CD4-positive, alpha-beta T cell (primary cell): ENCODE results near the gene MYL3. TPM values are rescaled to one million over a fixed set of nuclear protein-coding genes. Genes with fewer than 3 reads are reported as not detected.

ENCODE experiments used
- ATAC-seq: fragments of 200-7000 bp; cut with Tn5 transposase; one replicate; pipeline ENCODE4 v1.10.0; 2022; ENCODE audit warnings: mild to moderate bottlenecking; ENCODE audit not compliant: poor library complexity
- CTCF ChIA-PET: fragments of 350-600 bp; sonication (Branson Sonifier 250); formaldehyde crosslinking; loops from one replicate; lab custom pipeline; 2021; ENCODE audit warnings: antibody characterized with exemption, inconsistent platforms; lab: Charles Lee
- POLR2A ChIA-PET: fragments of 350-600 bp; sonication (Branson Sonifier 250); formaldehyde crosslinking; loops from one replicate; lab custom pipeline; 2021; ENCODE audit warnings: antibody characterized with exemption, inconsistent platforms; lab: Charles Lee
- DNase-seq, 14 experiments: peaks; one replicate each; pipeline ENCODE4 v3.0.0-alpha.2; 2013 to 2020; ENCODE audit warnings: mixed read lengths in 2 of 14
- H3K27ac ChIP-seq, 2 donors: one replicate each; pipeline versions ENCODE4 v1.5.1 to v1.7.0; 2013; ENCODE audit warnings: low read length in 2 of 2, low read depth in 1 of 2, mild to moderate bottlenecking in 1 of 2
- H3K27me3 ChIP-seq, 2 experiments: 1 replicate in 1 of 2; 2 replicates in 1 of 2; pipeline versions ENCODE4 v1.6.1 to v1.7.0; 2013; ENCODE audit warnings: low read length in 2 of 2, control low read depth in 1 of 2, mild to moderate bottlenecking in 1 of 2, moderate library complexity in 1 of 2; ENCODE audit not compliant: insufficient read depth in 2 of 2, control insufficient read depth in 1 of 2
- H3K36me3 ChIP-seq: one replicate; pipeline ENCODE4 v1.6.1; 2013; ENCODE audit warnings: low read length, control low read depth; ENCODE audit not compliant: insufficient read depth
- H3K4me1 ChIP-seq: one replicate; pipeline ENCODE4 v1.6.1; 2013; ENCODE audit warnings: low read length, control low read depth; ENCODE audit not compliant: insufficient read depth
- H3K4me3 ChIP-seq: one replicate; pipeline ENCODE4 v1.5.1; 2013; ENCODE audit warnings: mild to moderate bottlenecking, low read length, moderate library complexity
- H3K9me3 ChIP-seq, 2 experiments: 1 replicate in 1 of 2; 2 replicates in 1 of 2; pipeline versions ENCODE4 v1.6.1 to v1.7.0; 2013; ENCODE audit warnings: low read length in 2 of 2, mild to moderate bottlenecking in 2 of 2, control low read depth in 1 of 2, moderate library complexity in 1 of 2; ENCODE audit not compliant: control insufficient read depth in 1 of 2, insufficient read depth in 1 of 2
- H3K27ac Mint-ChIP-seq: one replicate; pipeline ENCODE4 v1.8.0; 2020; ENCODE audit warnings: mixed read lengths
- H3K27me3 Mint-ChIP-seq: one replicate; pipeline ENCODE4 v1.8.0; 2021; ENCODE audit warnings: mixed read lengths
- H3K36me3 Mint-ChIP-seq: one replicate; pipeline ENCODE4 v1.8.0; 2021; ENCODE audit warnings: low read depth, mixed read lengths
- H3K4me1 Mint-ChIP-seq: one replicate; pipeline ENCODE4 v1.8.0; 2021; ENCODE audit warnings: low read depth, mixed read lengths
- H3K4me3 Mint-ChIP-seq: one replicate; pipeline ENCODE4 v1.8.0; 2020; ENCODE audit warnings: mild to moderate bottlenecking, mixed read lengths
- H3K9me3 Mint-ChIP-seq: one replicate; pipeline ENCODE4 v1.8.0; 2020; ENCODE audit warnings: mixed read lengths
- intact Hi-C, 2 experiments: fragments of 100-400 bp; cut with DNase I in 1 of 2; cut with micrococcal nuclease in 1 of 2; formaldehyde crosslinking; loops; one replicate each; pipeline versions ENCODE4 v1.15.1 to v1.9.0; 2023 to 2025; cut with DNase I, micrococcal nuclease
- total RNA-seq, 174 experiments: library from RNA in 2 of 174; stranded (reverse) in 2 of 174; gene quantifications; one replicate each; pipeline ENCODE4 v1.2.3 and lab custom pipeline; 2021 to 2026
- TF ChIP-seq, protein P1 (sequence below): fragments of 200-600 bp; IDR thresholded peaks from one replicate; pipeline ENCODE4 v1.8.0; 2022; ENCODE audit warnings: antibody characterized with exemption, mild to moderate bottlenecking

MYL3 gene
- total RNA-seq, 2 experiments from 2014 or later, result not detected

DNA sequence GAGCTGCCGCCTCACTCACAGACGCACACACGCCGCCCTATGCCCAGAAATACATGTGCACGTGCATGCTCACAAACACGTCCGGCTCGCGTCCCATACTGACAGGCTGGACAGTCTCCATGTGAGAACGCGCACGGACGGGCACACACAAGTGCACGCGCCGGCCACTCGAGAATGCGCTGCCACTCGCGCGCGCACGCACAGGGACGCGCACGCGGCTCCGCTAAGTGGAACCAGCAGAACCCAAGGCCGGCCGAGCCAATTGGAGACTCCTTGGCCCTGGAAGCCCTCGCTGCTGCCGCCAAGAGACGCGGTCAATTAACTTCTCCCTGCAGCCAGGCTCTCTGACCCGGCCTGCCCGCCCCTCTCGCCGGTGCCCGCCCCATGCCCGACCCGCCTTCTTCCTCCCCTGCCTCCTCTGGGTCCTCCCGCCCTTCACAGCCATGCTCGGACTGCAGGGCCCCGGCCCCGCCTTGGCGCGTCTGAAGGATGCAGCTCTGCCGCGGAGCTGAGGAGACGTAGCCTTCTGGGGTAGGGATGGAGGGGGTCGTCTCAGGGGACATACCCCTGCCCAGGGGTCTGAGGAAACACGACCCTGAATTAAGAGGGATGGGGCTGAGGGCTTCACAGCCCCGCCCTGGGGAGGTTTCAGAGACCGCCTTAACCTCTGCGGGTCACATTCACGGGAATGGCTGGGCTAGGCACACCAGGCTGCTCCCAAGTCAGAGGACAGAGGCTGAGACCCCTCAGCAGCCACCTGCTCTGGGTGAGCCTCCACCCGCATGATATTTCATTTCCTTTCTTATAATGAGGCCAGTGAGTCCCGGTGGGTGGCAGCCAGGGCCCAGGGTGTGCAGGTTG is 29.3 kb upstream of the MYL3 start:
- Histone ChIP-seq H3K4me1 (peaks cover 12% of the 10 kb centered on the region), H3K4me3 (peak overlapping the region; percentile 35), H3K36me3 (no peaks in the 10 kb centered on the region), H3K27me3 (peaks cover 33 to 34% of the 10 kb centered on the region in 2 experiments), H3K27ac (no peak overlapping the region), H3K9me3 (no peaks in the 10 kb centered on the region)
- Mint-ChIP-seq H3K27ac (no peak overlapping the region), H3K9me3 (no peaks in the 10 kb centered on the region), H3K36me3 (no peaks in the 10 kb centered on the region), H3K27me3 (peaks cover 74% of the 10 kb centered on the region), H3K4me3 (peak overlapping the region; percentile 38), H3K4me1 (no peaks in the 10 kb centered on the region)
- ATAC-seq (no peak), DNase-seq (peak in 3 of 14 experiments; percentile 27 to 42 (median 39))
- ChIA-PET CTCF (interaction anchor here (0.5 kb wide), 1 partner anchor 341 kb away, joined by 3 read pairs; no protein-coding TSS in a partner anchor), POLR2A (no interaction called here)
- intact Hi-C loops, result no loop called here
- TF ChIP-seq, protein P1, sequence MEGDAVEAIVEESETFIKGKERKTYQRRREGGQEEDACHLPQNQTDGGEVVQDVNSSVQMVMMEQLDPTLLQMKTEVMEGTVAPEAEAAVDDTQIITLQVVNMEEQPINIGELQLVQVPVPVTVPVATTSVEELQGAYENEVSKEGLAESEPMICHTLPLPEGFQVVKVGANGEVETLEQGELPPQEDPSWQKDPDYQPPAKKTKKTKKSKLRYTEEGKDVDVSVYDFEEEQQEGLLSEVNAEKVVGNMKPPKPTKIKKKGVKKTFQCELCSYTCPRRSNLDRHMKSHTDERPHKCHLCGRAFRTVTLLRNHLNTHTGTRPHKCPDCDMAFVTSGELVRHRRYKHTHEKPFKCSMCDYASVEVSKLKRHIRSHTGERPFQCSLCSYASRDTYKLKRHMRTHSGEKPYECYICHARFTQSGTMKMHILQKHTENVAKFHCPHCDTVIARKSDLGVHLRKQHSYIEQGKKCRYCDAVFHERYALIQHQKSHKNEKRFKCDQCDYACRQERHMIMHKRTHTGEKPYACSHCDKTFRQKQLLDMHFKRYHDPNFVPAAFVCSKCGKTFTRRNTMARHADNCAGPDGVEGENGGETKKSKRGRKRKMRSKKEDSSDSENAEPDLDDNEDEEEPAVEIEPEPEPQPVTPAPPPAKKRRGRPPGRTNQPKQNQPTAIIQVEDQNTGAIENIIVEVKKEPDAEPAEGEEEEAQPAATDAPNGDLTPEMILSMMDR, result no peak

DNA sequence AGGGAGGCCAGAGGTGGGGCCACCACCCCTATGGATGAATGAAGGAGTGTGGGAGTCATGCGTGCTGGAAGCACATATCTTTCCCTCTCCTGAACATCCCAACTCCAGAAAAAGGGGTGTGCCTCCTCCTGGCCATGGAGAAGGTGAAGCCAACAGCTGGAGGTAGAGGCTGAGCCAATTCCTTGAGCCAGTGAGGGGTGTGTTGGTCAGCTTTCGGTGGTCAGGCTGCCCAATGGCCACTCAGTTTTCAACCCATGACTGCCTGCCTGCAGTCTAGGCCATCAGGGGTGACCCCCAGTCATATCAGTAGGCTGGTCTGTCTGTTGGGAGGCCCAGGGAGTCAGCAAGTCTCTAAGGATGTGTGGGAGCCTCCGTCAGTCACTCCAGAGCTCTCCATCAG is 27.9 kb upstream of the MYL3 start:
- CTCF ChIA-PET, result no interaction called here
- ATAC-seq, result no peak
- no peaks in the 10 kb centered on the region for H3K36me3 ChIP-seq
- H3K9me3 Mint-ChIP-seq, result no peaks in the 10 kb centered on the region
- H3K27ac Mint-ChIP-seq, result no peak overlapping the region
- DNase-seq, result no peak
- no peaks in the 10 kb centered on the region for H3K4me1 Mint-ChIP-seq
- peak overlapping the region; percentile 49 for H3K4me3 Mint-ChIP-seq
- H3K27me3 ChIP-seq, result peaks cover 33 to 34% of the 10 kb centered on the region in 2 experiments
- intact Hi-C loops, result no loop called here
- TF ChIP-seq, protein P1, result no peak
- no peak overlapping the region for H3K4me3 ChIP-seq
- H3K9me3 ChIP-seq, result no peaks in the 10 kb centered on the region
- H3K4me1 ChIP-seq, result peaks cover 12% of the 10 kb centered on the region
- no peaks in the 10 kb centered on the region for H3K36me3 Mint-ChIP-seq
- POLR2A ChIA-PET, result no interaction called here
- H3K27me3 Mint-ChIP-seq, result peaks cover 64% of the 10 kb centered on the region
- H3K27ac ChIP-seq, result no peak overlapping the region

DNA sequence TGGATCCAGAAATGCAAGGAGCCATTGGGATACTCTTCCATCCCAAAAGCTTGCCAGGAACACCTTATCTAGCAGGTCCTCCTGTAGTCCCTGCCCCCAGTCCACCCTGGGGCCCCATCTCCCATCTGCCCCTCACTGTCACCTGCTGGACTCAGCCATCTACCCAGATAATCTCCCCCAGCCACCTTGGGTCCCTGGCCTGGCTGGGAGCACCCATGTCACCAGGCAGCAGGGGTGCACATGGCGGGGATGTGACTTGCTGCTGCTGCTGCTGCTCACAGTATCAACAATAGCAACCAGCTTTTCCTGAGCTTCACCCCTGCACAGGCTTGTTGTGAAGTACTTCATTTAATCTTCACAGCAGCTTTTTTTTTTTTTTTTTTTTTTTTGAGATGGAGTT is 26.9 kb upstream of the MYL3 start:
- H3K9me3 ChIP-seq, result no peaks in the 10 kb centered on the region
- no peak overlapping the region for H3K27ac ChIP-seq
- H3K4me3 Mint-ChIP-seq, result no peak overlapping the region
- no peaks in the 10 kb centered on the region for H3K36me3 ChIP-seq
- ChIA-PET CTCF (no interaction called here), POLR2A (no interaction called here)
- no peaks in the 10 kb centered on the region for H3K9me3 Mint-ChIP-seq
- no peaks in the 10 kb centered on the region for H3K4me1 Mint-ChIP-seq
- no peak for ATAC-seq
- intact Hi-C loops, result no loop called here
- DNase-seq, result no peak
- H3K4me1 ChIP-seq, result peaks cover 12% of the 10 kb centered on the region
- H3K27ac Mint-ChIP-seq, result no peak overlapping the region
- peaks cover 33 to 34% of the 10 kb centered on the region in 2 experiments for H3K27me3 ChIP-seq
- no peak overlapping the region for H3K4me3 ChIP-seq
- TF ChIP-seq, protein P1, result no peak
- H3K36me3 Mint-ChIP-seq, result no peaks in the 10 kb centered on the region
- H3K27me3 Mint-ChIP-seq, result peaks cover 63% of the 10 kb centered on the region
